Naive thymus-derived CD4-positive, alpha-beta T cell (primary cell): ENCODE data around the gene TMEM9. TPM values are rescaled to one million over a fixed set of nuclear protein-coding genes. Genes with fewer than 3 reads are reported as not detected.

ENCODE experiments used
- ATAC-seq: fragments of 150-1000 bp; cut with Tn5 transposase; 2 replicates; pipeline ENCODE4 v1.10.0; 2021; ENCODE audit warnings: mild to moderate bottlenecking, moderate library complexity
- CTCF ChIA-PET: fragments of 350-600 bp; sonication (Branson Sonifier 250); formaldehyde crosslinking; loops from one replicate; lab custom pipeline; 2021; ENCODE audit warnings: antibody characterized with exemption; lab: Charles Lee
- POLR2A ChIA-PET: fragments of 350-600 bp; sonication (Branson Sonifier 250); formaldehyde crosslinking; loops from one replicate; lab custom pipeline; 2021; ENCODE audit warnings: antibody characterized with exemption, inconsistent platforms; lab: Charles Lee
- DNase-seq, 9 donors: peaks; one replicate each; pipeline versions ENCODE4 v3.0.0 to v3.0.0-alpha.2; 2020 to 2022; ENCODE audit warnings: mixed read lengths in 1 of 9
- H3K27ac ChIP-seq: one replicate; pipeline ENCODE4 v1.7.0; 2013; ENCODE audit warnings: mild to moderate bottlenecking, low read depth, low read length, moderate library complexity
- H3K27me3 ChIP-seq, 2 donors: one replicate each; pipeline ENCODE4 v1.7.0; 2013; ENCODE audit warnings: low read length in 2 of 2, mild to moderate bottlenecking in 2 of 2, moderate library complexity in 2 of 2; ENCODE audit not compliant: control insufficient read depth in 2 of 2, insufficient read depth in 2 of 2
- H3K36me3 ChIP-seq, 3 experiments: 1 replicate in 2 of 3; 2 replicates in 1 of 3; pipeline ENCODE4 v1.7.0; 2013; ENCODE audit warnings: low read length in 3 of 3, mild to moderate bottlenecking in 3 of 3, moderate library complexity in 1 of 3; ENCODE audit not compliant: insufficient read depth in 3 of 3, control insufficient read depth in 2 of 3
- H3K4me1 ChIP-seq, 2 donors: one replicate each; pipeline ENCODE4 v1.7.0; 2013; ENCODE audit warnings: low read length in 2 of 2, mild to moderate bottlenecking in 2 of 2, moderate library complexity in 1 of 2; ENCODE audit not compliant: control insufficient read depth in 2 of 2, insufficient read depth in 2 of 2
- H3K4me3 ChIP-seq: 2 replicates; pipeline ENCODE4 v1.7.0; 2013; ENCODE audit warnings: mild to moderate bottlenecking, low read length
- H3K9me3 ChIP-seq, 3 experiments: 1 replicate in 2 of 3; 2 replicates in 1 of 3; pipeline ENCODE4 v1.7.0; 2013; ENCODE audit warnings: low read length in 3 of 3; ENCODE audit not compliant: control insufficient read depth in 2 of 3
- H3K27ac Mint-ChIP-seq, 9 donors: one replicate each; pipeline ENCODE4 v1.8.0; 2020 to 2022; ENCODE audit warnings: mixed read lengths in 9 of 9, mild to moderate bottlenecking in 8 of 9, moderate library complexity in 5 of 9, inconsistent platforms in 2 of 9
- H3K27me3 Mint-ChIP-seq, 5 donors: one replicate each; pipeline ENCODE4 v1.8.0; 2021 to 2022; ENCODE audit warnings: mixed read lengths in 5 of 5, mild to moderate bottlenecking in 1 of 5
- H3K36me3 Mint-ChIP-seq, 5 donors: one replicate each; pipeline ENCODE4 v1.8.0; 2020 to 2022; ENCODE audit warnings: mixed read lengths in 5 of 5, mild to moderate bottlenecking in 3 of 5, inconsistent platforms in 1 of 5
- H3K4me1 Mint-ChIP-seq, 7 donors: one replicate each; pipeline ENCODE4 v1.8.0; 2020 to 2022; ENCODE audit warnings: mixed read lengths in 7 of 7, mild to moderate bottlenecking in 3 of 7, inconsistent platforms in 1 of 7
- H3K4me3 Mint-ChIP-seq, 10 donors: one replicate each; pipeline ENCODE4 v1.8.0; 2020 to 2022; ENCODE audit warnings: mild to moderate bottlenecking in 10 of 10, mixed read lengths in 10 of 10, moderate library complexity in 6 of 10, inconsistent platforms in 2 of 10
- H3K9me3 Mint-ChIP-seq, 11 donors: one replicate each; pipeline ENCODE4 v1.8.0; 2020 to 2022; ENCODE audit warnings: mixed read lengths in 11 of 11, mild to moderate bottlenecking in 4 of 11, inconsistent platforms in 1 of 11, moderate library complexity in 1 of 11
- intact Hi-C, 2 donors: fragments of 100-400 bp; cut with micrococcal nuclease; formaldehyde crosslinking; loops; one replicate each; pipeline ENCODE4 v1.15.1; 2023
- polyA plus RNA-seq, 2 donors: library from polyadenylated mRNA; unstranded; fragments of 300-500 nt; fragmentation: Illumina TruSeq; gene quantifications; one replicate each; pipeline ENCODE4 v1.2.3, GENCODE V29; 2021
- total RNA-seq, 6 experiments: library from RNA in 5 of 6; stranded (reverse) in 5 of 6; gene quantifications; 1 replicate in 5 of 6; 2 replicates in 1 of 6; pipeline ENCODE4 v1.2.3 and lab custom pipeline; 2021 to 2026

TMEM9 gene
- 10 to 100 TPM; 15.3 to 24.5 (median 16.7) TPM for total RNA-seq
- polyA plus RNA-seq, result 10 to 100 TPM; 32.1 to 56.4 TPM
- total RNA-seq (lab: John Stamatoyannopoulos, UW), result 15.3 reads per million, percentile 45 among the genes with 10 or more reads in this experiment

- peak within 1 kb of the TSS; percentile 48 for H3K4me3 ChIP-seq
- no peaks in the 10 kb centered on the region for H3K9me3 Mint-ChIP-seq
- ATAC-seq (peak; percentile 97), DNase-seq (peak; percentile 94 to 99 (median 97))
- H3K27ac Mint-ChIP-seq, result peak within 1 kb of the TSS; percentile 83 to 96 (median 91)
- H3K9me3 ChIP-seq, result no peaks in the 10 kb centered on the region
- peaks cover 6 to 25% (median 9%) of the 10 kb centered on the region in 5 donors for H3K27me3 Mint-ChIP-seq
- intact Hi-C loops, result loop anchor here (1.0 to 10.0 kb wide), 13 partner anchors 16 to 1800 kb away; partner anchors contain the start of genes ADIPOR1 (in 1 of the 2), IPO9 (in 1 of the 2), KIF21B (in 1 of the 2) and TIMM17A (in 1 of the 2)
- peak within 1 kb of the TSS; percentile 86 to 94 (median 93) for H3K4me3 Mint-ChIP-seq
- no peaks in the 10 kb centered on the region for H3K27me3 ChIP-seq
- CTCF ChIA-PET, result interaction anchor here (0.5 to 1.8 kb wide), 6 partner anchors 8 to 532 kb away, joined by 3 to 5 read pairs (median 4); no protein-coding TSS in a partner anchor
- H3K36me3 Mint-ChIP-seq, result peaks cover 0 to 11% (median 6%) of the 10 kb centered on the region in 5 donors
- POLR2A ChIA-PET, result interaction anchor here (1.1 to 1.9 kb wide), 7 partner anchors 12 to 175 kb away, joined by 3 to 11 read pairs (median 4); no protein-coding TSS in a partner anchor
- H3K36me3 ChIP-seq, result peaks cover 0 to 28% (median 0%) of the 10 kb centered on the region in 3 experiments
- H3K27ac ChIP-seq, result peak within 1 kb of the TSS; percentile 65
- H3K4me1 ChIP-seq, result peaks cover 7 to 14% of the 10 kb centered on the region in 2 donors
- H3K4me1 Mint-ChIP-seq, result peaks cover 12 to 36% (median 20%) of the 10 kb centered on the region in 7 donors
These were observed at the start of gene TMEM9 for GRCh38 chr1:201154389-201155165. TSS of gene TMEM9 (minus strand) at chr1:201154474. CDS start at chr1:201153923, 551 bp downstream.

DNA sequence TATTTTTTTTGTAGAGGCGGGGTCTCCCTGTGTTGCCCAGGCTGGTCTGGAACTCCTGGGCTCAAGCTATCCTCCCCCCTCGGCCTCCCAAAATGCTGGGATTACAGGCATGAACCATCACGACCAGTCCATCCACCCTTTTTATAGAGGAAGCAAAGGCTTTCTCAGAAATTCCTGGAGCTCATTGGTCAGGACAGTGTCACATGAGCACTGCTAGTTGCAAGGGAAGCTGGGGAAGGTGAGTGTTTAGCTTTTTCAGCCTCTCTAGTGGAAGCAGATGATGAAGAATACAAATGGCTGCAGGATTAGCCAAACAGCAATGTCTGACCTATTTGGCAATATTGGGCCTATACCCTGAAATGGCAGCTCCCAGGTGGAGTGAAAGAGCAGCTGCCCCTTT is 44.3 kb upstream of the TMEM9 start:
- no peaks in the 10 kb centered on the region for H3K4me1 ChIP-seq
- DNase-seq, result no peak
- ChIA-PET CTCF (no interaction called here), POLR2A (no interaction called here)
- intact Hi-C loops, result no loop called here
- no peak overlapping the region for H3K27ac ChIP-seq
- H3K9me3 Mint-ChIP-seq, result no peaks in the 10 kb centered on the region
- H3K4me1 Mint-ChIP-seq, result no peaks in the 10 kb centered on the region
- H3K36me3 ChIP-seq, result no peaks in the 10 kb centered on the region
- no peak for ATAC-seq
- no peak overlapping the region for H3K27ac Mint-ChIP-seq
- no peaks in the 10 kb centered on the region for H3K27me3 ChIP-seq
- no peak overlapping the region for H3K4me3 Mint-ChIP-seq
- no peaks in the 10 kb centered on the region for H3K36me3 Mint-ChIP-seq
- no peaks in the 10 kb centered on the region for H3K27me3 Mint-ChIP-seq
- H3K4me3 ChIP-seq, result no peak overlapping the region
- no peaks in the 10 kb centered on the region for H3K9me3 ChIP-seq

- Mint-ChIP-seq H3K36me3 (no peaks in the 10 kb centered on the region), H3K27me3 (peaks cover 5 to 16% (median 15%) of the 10 kb centered on the region in 5 donors), H3K4me1 (no peaks in the 10 kb centered on the region), H3K4me3 (no peak overlapping the region), H3K9me3 (no peaks in the 10 kb centered on the region), H3K27ac (no peak overlapping the region)
- Histone ChIP-seq H3K27ac (no peak overlapping the region), H3K36me3 (no peaks in the 10 kb centered on the region), H3K27me3 (no peaks in the 10 kb centered on the region), H3K9me3 (no peaks in the 10 kb centered on the region), H3K4me3 (no peak overlapping the region), H3K4me1 (no peaks in the 10 kb centered on the region)
- DNase-seq, result no peak
- ATAC-seq, result no peak
- intact Hi-C loops, result no loop called here
- ChIA-PET POLR2A (no interaction called here), CTCF (no interaction called here)
These were observed 39.8 kb upstream of the TMEM9 start for GRCh38 chr1:201194046-201194445.

DNA sequence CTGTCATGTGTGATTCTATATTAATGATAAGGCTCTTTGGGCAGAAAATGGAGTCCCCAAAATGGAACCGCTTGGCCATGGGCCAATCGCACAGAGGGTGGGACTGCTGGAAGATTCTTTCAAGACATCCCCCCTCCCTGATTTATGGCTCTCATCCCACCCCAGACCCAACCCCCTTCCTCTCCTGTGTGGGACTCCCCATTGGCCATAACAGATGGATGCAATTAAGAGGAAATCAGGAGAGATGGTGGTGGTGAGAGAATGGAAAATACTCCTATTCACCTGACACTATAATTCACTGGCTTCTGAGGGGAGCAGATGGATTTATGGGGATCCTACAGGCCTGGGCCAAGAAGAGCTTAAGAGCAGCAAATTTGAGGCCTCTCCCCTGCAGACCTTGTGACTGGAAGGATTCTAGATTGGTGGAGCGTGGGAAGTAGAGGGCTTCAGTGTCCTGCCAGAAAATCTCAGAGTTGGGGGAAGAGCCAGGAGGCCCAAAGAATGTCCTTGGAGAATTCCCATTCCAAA is 38.1 kb upstream of the TMEM9 start:
- H3K9me3 Mint-ChIP-seq, result no peaks in the 10 kb centered on the region
- POLR2A ChIA-PET, result no interaction called here
- H3K4me3 Mint-ChIP-seq, result no peak overlapping the region
- H3K27me3 Mint-ChIP-seq, result peaks cover 6 to 20% (median 15%) of the 10 kb centered on the region in 5 donors
- no peak overlapping the region for H3K27ac Mint-ChIP-seq
- no peaks in the 10 kb centered on the region for H3K36me3 Mint-ChIP-seq
- no peaks in the 10 kb centered on the region for H3K4me1 Mint-ChIP-seq
- H3K4me3 ChIP-seq, result no peak overlapping the region
- H3K27me3 ChIP-seq, result no peaks in the 10 kb centered on the region
- ATAC-seq (no peak), DNase-seq (no peak)
- H3K27ac ChIP-seq, result no peak overlapping the region
- no peaks in the 10 kb centered on the region for H3K36me3 ChIP-seq
- CTCF ChIA-PET, result no interaction called here
- no peaks in the 10 kb centered on the region for H3K4me1 ChIP-seq
- no peaks in the 10 kb centered on the region for H3K9me3 ChIP-seq
- intact Hi-C loops, result no loop called here

DNA sequence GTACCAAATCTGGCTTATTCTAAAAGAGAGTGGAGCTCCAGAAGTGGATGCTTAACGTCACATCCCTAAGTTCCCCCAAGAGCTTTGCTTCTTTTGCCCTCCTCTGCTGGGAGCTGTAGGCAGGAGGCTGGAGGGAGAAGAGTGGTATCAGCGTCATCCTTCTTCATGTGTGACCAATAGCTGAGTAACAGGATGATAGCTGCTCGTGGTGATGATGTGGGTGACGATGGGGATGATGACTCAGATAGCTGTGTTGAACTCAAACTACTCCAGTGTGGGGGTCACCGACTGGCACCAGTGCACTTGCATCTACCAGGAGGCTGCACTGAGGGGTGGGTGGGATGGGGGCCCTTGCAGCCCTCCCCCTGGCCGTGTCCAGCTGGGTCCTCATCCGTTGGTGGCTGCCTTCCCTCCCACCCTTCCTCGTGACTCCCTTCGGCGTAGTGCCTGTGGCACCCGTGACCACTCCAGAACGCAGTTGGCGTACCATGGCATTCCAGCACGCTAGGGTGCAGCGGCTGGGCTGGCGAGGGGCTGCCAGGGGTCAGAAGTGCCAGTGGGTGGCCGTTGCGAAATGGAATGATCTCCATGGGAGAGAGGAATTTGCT is 37.5 kb upstream of the TMEM9 start:
- CTCF ChIA-PET, result no interaction called here
- Mint-ChIP-seq H3K27me3 (peaks cover 6 to 20% (median 15%) of the 10 kb centered on the region in 5 donors), H3K36me3 (no peaks in the 10 kb centered on the region), H3K9me3 (no peaks in the 10 kb centered on the region), H3K4me3 (no peak overlapping the region), H3K27ac (no peak overlapping the region), H3K4me1 (no peaks in the 10 kb centered on the region)
- Histone ChIP-seq H3K4me3 (no peak overlapping the region), H3K9me3 (no peaks in the 10 kb centered on the region), H3K27ac (no peak overlapping the region), H3K36me3 (no peaks in the 10 kb centered on the region), H3K27me3 (no peaks in the 10 kb centered on the region), H3K4me1 (no peaks in the 10 kb centered on the region)
- intact Hi-C loops, result no loop called here
- peak; percentile 57 for ATAC-seq
- DNase-seq, result peak in 1 of 9 donors; percentile 26
- POLR2A ChIA-PET, result no interaction called here

GRCh38 chr1:201190624-201191051 is 36.4 kb upstream of the TMEM9 start, which contains the start of gene IGFN1:
TSS of gene IGFN1 (plus strand) at chr1:201190824. CDS start at chr1:201193294, 2,470 bp downstream.
- Mint-ChIP-seq H3K4me1 (no peaks in the 10 kb centered on the region), H3K9me3 (no peaks in the 10 kb centered on the region), H3K36me3 (no peaks in the 10 kb centered on the region), H3K4me3 (no peak within 1 kb of the TSS), H3K27me3 (peaks cover 6 to 20% (median 15%) of the 10 kb centered on the region in 5 donors), H3K27ac (no peak within 1 kb of the TSS)
- CTCF ChIA-PET, result no interaction called here
- DNase-seq (no peak), ATAC-seq (no peak)
- Histone ChIP-seq H3K27ac (no peak within 1 kb of the TSS), H3K9me3 (no peaks in the 10 kb centered on the region), H3K4me3 (no peak within 1 kb of the TSS), H3K4me1 (no peaks in the 10 kb centered on the region), H3K36me3 (no peaks in the 10 kb centered on the region), H3K27me3 (no peaks in the 10 kb centered on the region)
- intact Hi-C loops, result no loop called here
- POLR2A ChIA-PET, result no interaction called here
